Bronchial epithelial cell (primary cell): Measurements from ENCODE around the gene ZNF428. TPM values are rescaled to one million over a fixed set of nuclear protein-coding genes. Genes with fewer than 3 reads are reported as not detected.
"Not testable (repeated sequence)": the region's sequence is repeated elsewhere in the genome, so short reads cannot be mapped to it uniquely, and the experiment has no call there.

ENCODE experiments used
- DNase-seq: peaks from one replicate; pipeline ENCODE4 v3.0.0-alpha.2; 2010; ENCODE audit warnings: low read depth
- FAIRE-seq: peaks from 2 replicates; lab custom pipeline; 2011; peaks lifted over from hg19 to GRCh38; lab: Jason Lieb, UNC
- H3K27me3 ChIP-seq: 2 replicates; pipeline ENCODE4 v1.5.1; 2011; ENCODE audit warnings: low read length; ENCODE audit not compliant: control insufficient read depth, insufficient read depth
- H3K36me3 ChIP-seq: 2 replicates; pipeline ENCODE4 v1.5.1; 2011; ENCODE audit warnings: low read length; ENCODE audit not compliant: control insufficient read depth, insufficient read depth
- H3K4me3 ChIP-seq: 2 replicates; pipeline ENCODE4 v1.5.1; 2011; ENCODE audit warnings: mild to moderate bottlenecking, low read depth, low read length, control low read depth
- CTCF ChIP-seq: IDR thresholded peaks from 2 replicates; pipeline ENCODE4 v1.5.1; 2011; ENCODE audit warnings: mild to moderate bottlenecking, moderate library complexity, low read length, control low read depth, inconsistent platforms; ENCODE audit not compliant: insufficient read depth, severe bottlenecking
- total RNA-seq: library from RNA; depleted of rRNA; stranded (reverse); fragments of >200 nt; gene quantifications from 2 replicates; pipeline ENCODE4 v1.2.1, GENCODE V29; 2014

Gene ZNF428
- total RNA-seq, 1 donor from 2014 or later: 14.5 TPM

DNA sequence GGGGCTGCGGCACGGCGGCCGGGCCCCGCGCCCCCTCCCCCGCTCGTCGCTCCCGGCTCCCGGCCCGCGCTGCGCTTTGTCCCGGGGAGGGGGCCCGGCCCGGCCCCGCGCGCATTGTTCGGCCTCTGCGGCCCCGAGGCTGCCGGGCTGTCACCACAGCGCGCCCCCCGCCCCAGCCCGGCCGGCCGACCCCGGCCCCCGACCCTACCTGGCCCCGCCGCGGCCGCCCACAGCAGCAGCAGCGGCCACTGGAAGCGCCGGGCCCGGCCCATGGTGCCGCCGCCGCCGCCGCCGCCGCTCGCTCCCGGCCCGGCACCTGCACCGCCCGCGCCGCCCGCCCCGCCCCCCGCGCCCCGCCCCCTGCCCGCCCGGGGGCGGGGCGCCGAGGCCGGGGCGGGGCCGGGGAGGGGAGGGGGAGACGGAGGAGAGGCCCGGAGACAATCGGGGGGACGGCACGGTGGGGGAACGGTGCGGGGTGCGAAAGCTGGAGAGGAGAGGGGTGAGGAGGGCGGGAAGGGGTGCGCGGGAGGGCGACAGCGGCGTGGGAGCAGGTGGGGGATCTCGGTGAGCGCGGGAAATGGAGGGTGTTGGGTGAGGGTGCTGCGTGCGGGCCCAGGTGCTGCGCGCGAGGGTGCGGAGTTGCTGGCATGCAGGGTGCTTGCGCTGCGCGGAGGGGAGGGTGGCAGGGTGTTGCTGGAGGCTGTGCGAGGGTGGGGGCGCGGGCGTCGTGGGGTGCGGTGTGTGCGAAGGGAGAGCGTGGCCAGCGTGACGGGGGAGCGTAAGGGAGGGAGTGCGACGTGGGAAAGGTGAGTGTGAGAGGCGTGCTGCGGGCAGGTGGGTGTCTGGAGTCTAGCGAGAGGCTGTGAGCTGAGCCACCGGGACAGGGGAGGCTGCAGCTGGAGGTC lies 20.3 kb upstream of the ZNF428 start, which contains the start of gene CADM4:
Gene CADM4, minus strand, starts transcription at position 332 of the 905 bp plus-strand sequence. Its CDS starts 60 bp downstream, at position 272.
- Histone ChIP-seq H3K4me3 (peak within 1 kb of the TSS; percentile 70), H3K36me3 (no peaks in the 10 kb centered on the region), H3K27me3 (peaks cover 14% of the 10 kb centered on the region)
- DNase-seq (no peak), FAIRE-seq (no peak)
- TF ChIP-seq CTCF: no peak

DNA sequence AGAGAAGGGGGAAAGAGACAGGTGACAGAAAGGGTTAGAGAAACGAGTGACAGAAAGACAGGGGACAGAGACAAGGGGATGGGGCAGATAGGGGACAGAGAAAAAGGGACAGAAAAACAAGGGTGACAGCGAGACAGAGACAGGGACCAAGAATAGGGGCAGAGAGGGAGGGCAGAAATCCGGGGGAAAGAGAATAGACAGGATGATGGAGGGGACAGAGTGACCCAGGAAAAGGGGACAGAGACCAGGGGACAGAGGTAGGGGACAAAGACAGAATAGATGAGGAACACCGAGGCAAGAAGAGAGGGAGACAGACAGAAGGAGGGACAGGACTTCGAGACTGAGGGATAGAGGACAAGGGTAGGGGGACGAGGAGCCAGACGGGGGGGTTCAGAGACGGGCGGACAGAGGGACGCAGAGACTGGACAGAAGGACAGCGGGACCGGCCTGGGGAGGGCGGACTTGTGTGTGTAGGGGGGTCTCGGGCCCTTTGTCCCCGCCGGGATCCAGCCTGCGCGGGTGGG lies 19.6 kb upstream of the ZNF428 start:
- H3K4me3 ChIP-seq: peak overlapping the region; percentile 39
- no peak for DNase-seq
- no peak for FAIRE-seq
- peaks cover 14% of the 10 kb centered on the region for H3K27me3 ChIP-seq
- no peaks in the 10 kb centered on the region for H3K36me3 ChIP-seq
- no peak for TF ChIP-seq CTCF

DNA sequence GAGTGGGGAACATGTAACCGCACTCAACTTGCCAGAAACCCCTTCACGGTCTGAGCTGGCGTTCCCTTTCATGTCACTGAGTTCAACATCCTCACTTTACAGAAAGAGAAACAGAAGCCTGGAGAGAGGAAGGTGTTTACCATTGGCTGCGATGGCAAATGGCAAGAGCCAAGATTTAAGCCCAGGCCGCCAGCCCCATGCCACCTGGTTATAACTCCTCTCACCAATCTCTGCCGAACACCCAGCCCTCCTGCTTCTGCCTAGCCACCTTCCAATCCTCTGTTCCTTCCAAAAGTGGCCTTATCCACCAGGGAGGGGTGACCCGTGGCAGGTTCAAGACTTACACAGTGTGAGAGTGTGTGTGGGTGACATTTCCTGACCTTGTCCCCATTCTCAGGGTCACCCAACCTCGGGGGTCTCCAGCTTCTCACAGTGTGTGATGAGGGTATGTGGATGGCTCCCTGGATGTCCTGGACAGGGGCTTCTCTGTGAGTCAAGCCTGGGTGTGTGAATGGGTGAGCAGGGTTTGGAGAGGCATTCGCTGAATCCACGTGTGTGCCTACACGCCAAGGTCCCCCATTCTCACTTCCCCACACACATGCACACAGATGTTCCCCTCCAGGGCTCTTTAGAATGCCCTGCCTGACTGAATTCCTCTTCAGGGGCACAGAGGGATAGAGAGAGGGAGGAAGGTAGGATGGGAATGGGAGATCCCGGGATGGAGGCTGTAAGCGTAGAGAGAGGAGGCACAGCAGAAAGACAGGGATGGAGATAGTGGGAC lies 19.0 kb upstream of the ZNF428 start:
- no peak for DNase-seq
- no peak for FAIRE-seq
- Histone ChIP-seq H3K36me3 (no peaks in the 10 kb centered on the region), H3K4me3 (no peak overlapping the region), H3K27me3 (peaks cover 14% of the 10 kb centered on the region)
- no peak for TF ChIP-seq CTCF

- Histone ChIP-seq H3K36me3 (no peaks in the 10 kb centered on the region), H3K4me3 (no peak overlapping the region), H3K27me3 (peaks cover 14% of the 10 kb centered on the region)
- FAIRE-seq: no peak
- DNase-seq: no peak
- TF ChIP-seq CTCF: no peak
Observed at GRCh38 chr19:43636121-43636683, 16.8 kb upstream of the ZNF428 start.

DNA sequence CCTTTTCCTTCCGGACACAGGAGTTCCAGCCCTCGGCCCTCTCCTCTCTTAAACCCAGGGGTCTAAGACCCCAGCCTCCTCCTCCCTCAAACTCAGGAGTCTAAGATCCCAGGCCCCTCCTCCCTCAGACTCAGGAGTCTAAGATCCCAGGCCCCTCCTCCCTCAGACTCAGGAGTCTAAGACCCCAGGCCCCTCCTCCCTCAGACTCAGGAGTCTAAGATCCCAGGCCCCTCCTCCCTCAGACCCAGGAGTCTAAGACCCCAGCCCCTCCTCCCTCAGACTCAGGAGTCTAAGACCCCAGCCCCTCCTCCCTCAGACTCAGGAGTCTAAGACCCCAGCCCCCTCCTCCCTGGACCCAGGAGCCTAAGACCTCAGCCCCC lies 16.1 kb upstream of the ZNF428 start:
- not testable (repeated sequence) for H3K36me3 ChIP-seq, DNase-seq, FAIRE-seq, H3K4me3 ChIP-seq
- peaks cover 14% of the 10 kb centered on the region for H3K27me3 ChIP-seq
